H1 (cell line): Measurements from ENCODE around the gene FKBP6. TPM values are rescaled to one million over a fixed set of nuclear protein-coding genes. Genes with fewer than 3 reads are reported as not detected.

Source experiments
- CTCF ChIA-PET: fragments of 300-600 bp; sonication (Branson Sonifier 250); formaldehyde crosslinking; loops from one replicate; lab custom pipeline; 2021; ENCODE audit not compliant: partially characterized antibody; lab: Charles Lee
- POLR2A ChIA-PET: fragments of 300-600 bp; sonication (Branson Sonifier 250); formaldehyde crosslinking; loops from one replicate; lab custom pipeline; 2021; ENCODE audit warnings: inconsistent platforms; ENCODE audit not compliant: partially characterized antibody; lab: Charles Lee
- DNase-seq, 2 experiments: peaks; one replicate each; pipeline versions ENCODE4 v3.0.0 to v3.0.0-alpha.2; 2010 to 2022; ENCODE audit warnings: low spot score in 2 of 2, low read depth in 1 of 2, mixed read lengths in 1 of 2
- FAIRE-seq: peaks from 2 replicates; lab custom pipeline; 2011; peaks lifted over from hg19 to GRCh38; lab: Jason Lieb, UNC
- H2AFZ ChIP-seq: 2 replicates; pipeline ENCODE4 v1.8.1; 2012; ENCODE audit warnings: low read length, inconsistent platforms
- H2AK5ac ChIP-seq: 2 replicates; pipeline ENCODE4 v1.6.1; 2013; ENCODE audit warnings: low read depth, low read length
- H2BK120ac ChIP-seq: replicated peaks from 2 replicates; pipeline ENCODE3; 2013; ENCODE audit warnings: low read depth, low read length, inconsistent platforms
- H2BK12ac ChIP-seq: 2 replicates; pipeline ENCODE4 v1.6.1; 2013; ENCODE audit warnings: low read depth, low read length
- H2BK15ac ChIP-seq: 2 replicates; pipeline ENCODE4 v1.6.1; 2013; ENCODE audit warnings: low read length
- H2BK20ac ChIP-seq: 2 replicates; pipeline ENCODE4 v1.6.1; 2013; ENCODE audit warnings: low read length
- H2BK5ac ChIP-seq: 2 replicates; pipeline ENCODE4 v1.6.1; 2013; ENCODE audit warnings: low read depth, low read length
- H3K14ac ChIP-seq: 2 replicates; pipeline ENCODE4 v1.6.1; 2013; ENCODE audit warnings: inconsistent platforms; ENCODE audit not compliant: insufficient read length
- H3K18ac ChIP-seq: 2 replicates; pipeline ENCODE4 v1.6.1; 2013; ENCODE audit warnings: low read length; ENCODE audit errors: extremely low read depth
- H3K23ac ChIP-seq: 2 replicates; pipeline ENCODE4 v1.6.1; 2013; ENCODE audit warnings: inconsistent platforms; ENCODE audit not compliant: insufficient read length
- H3K23me2 ChIP-seq: 2 replicates; pipeline ENCODE4 v1.6.1; 2013; ENCODE audit warnings: low read depth, low read length
- H3K27ac ChIP-seq: 2 replicates; pipeline ENCODE4 v1.6.1; 2011; ENCODE audit warnings: low read depth, low read length, inconsistent platforms
- H3K27me3 ChIP-seq, 4 experiments: replicated peaks in 1 of 4; 1 replicate in 1 of 4; 2 replicates in 3 of 4; pipeline versions ENCODE4 v1.6.1 to v1.8.1; 2011 to 2013; ENCODE audit warnings: low read length in 3 of 4, mild to moderate bottlenecking in 3 of 4, inconsistent platforms in 2 of 4, mixed read lengths in 2 of 4, moderate library complexity in 1 of 4; ENCODE audit not compliant: control insufficient read depth in 3 of 4, insufficient read depth in 3 of 4; ENCODE audit errors: extremely low read depth in 1 of 4
- H3K36me3 ChIP-seq, 4 experiments: 2 replicates each; pipeline versions ENCODE4 v1.6.1 to v1.8.1; 2011 to 2013; ENCODE audit warnings: mild to moderate bottlenecking in 4 of 4, low read length in 3 of 4, moderate library complexity in 2 of 4, control low read depth in 1 of 4, inconsistent platforms in 1 of 4; ENCODE audit not compliant: insufficient read depth in 4 of 4, control insufficient read depth in 2 of 4
- H3K4ac ChIP-seq: replicated peaks from 2 replicates; pipeline ENCODE3; 2013; ENCODE audit warnings: low read length, low read depth, mixed read lengths, inconsistent platforms; ENCODE audit not compliant: insufficient read length
- H3K4me1 ChIP-seq, 4 experiments: replicated peaks in 1 of 4; 1 replicate in 1 of 4; 2 replicates in 3 of 4; pipeline versions ENCODE4 v1.6.1 to v1.8.1; 2011 to 2013; ENCODE audit warnings: low read length in 3 of 4, inconsistent platforms in 2 of 4, mixed read lengths in 1 of 4; ENCODE audit not compliant: insufficient read depth in 4 of 4, control insufficient read depth in 3 of 4
- H3K4me2 ChIP-seq, 2 experiments: 2 replicates each; pipeline versions ENCODE4 v1.6.1 to v1.8.1; 2011 to 2013; ENCODE audit warnings: low read depth in 2 of 2, low read length in 2 of 2, control low read depth in 1 of 2, inconsistent platforms in 1 of 2, mild to moderate bottlenecking in 1 of 2; ENCODE audit not compliant: insufficient read depth in 1 of 2
- H3K4me3 ChIP-seq, 4 experiments: fragments of 200-600, 300-600 bp in 1 of 4; sonication (generic), shearing (Covaris generic), sonication (Bioruptor Twin) in 1 of 4; 2 replicates each; pipeline versions ENCODE4 v1.5.1 to v1.8.1; 2011 to 2016; ENCODE audit warnings: low read length in 4 of 4, low read depth in 3 of 4, control low read depth in 2 of 4, inconsistent platforms in 2 of 4, mild to moderate bottlenecking in 2 of 4, mixed read lengths in 1 of 4, moderate library complexity in 1 of 4; ENCODE audit not compliant: insufficient read depth in 2 of 4; ENCODE audit errors: extremely low read depth in 1 of 4
- H3K56ac ChIP-seq: replicated peaks from 2 replicates; pipeline ENCODE3; 2013; ENCODE audit warnings: low read depth, mild to moderate bottlenecking, mixed read lengths, low read length, inconsistent platforms; ENCODE audit not compliant: insufficient read length
- H3K79me1 ChIP-seq: 2 replicates; pipeline ENCODE4 v1.6.1; 2013; ENCODE audit warnings: low read depth, low read length, control low read depth
- H3K79me2 ChIP-seq, 2 experiments: 2 replicates each; pipeline versions ENCODE4 v1.6.1 to v1.8.1; 2012 to 2013; ENCODE audit warnings: low read length in 2 of 2, mild to moderate bottlenecking in 2 of 2, inconsistent platforms in 1 of 2; ENCODE audit not compliant: insufficient read depth in 2 of 2, control insufficient read depth in 1 of 2
- H3K9ac ChIP-seq, 4 experiments: replicated peaks in 1 of 4; 1 replicate in 1 of 4; 2 replicates in 3 of 4; pipeline versions ENCODE4 v1.6.1 to v1.8.1; 2011 to 2013; ENCODE audit warnings: low read depth in 3 of 4, low read length in 3 of 4, control low read depth in 2 of 4, mild to moderate bottlenecking in 2 of 4, moderate library complexity in 2 of 4, inconsistent platforms in 1 of 4; ENCODE audit errors: extremely low read depth in 1 of 4
- H3K9me3 ChIP-seq, 2 experiments: 2 replicates each; pipeline versions ENCODE4 v1.6.1 to v1.8.1; 2012 to 2013; ENCODE audit warnings: mild to moderate bottlenecking in 2 of 2, moderate library complexity in 2 of 2, control low read depth in 1 of 2, inconsistent platforms in 1 of 2, low read depth in 1 of 2, low read length in 1 of 2, mixed read lengths in 1 of 2; ENCODE audit not compliant: insufficient read depth in 2 of 2
- H4K20me1 ChIP-seq, 2 experiments: replicated peaks in 1 of 2; 2 replicates each; pipeline versions ENCODE3 to v1.8.1; 2011 to 2013; ENCODE audit warnings: inconsistent platforms in 2 of 2, low read length in 2 of 2, mild to moderate bottlenecking in 1 of 2; ENCODE audit not compliant: insufficient read depth in 2 of 2, control insufficient read depth in 1 of 2
- H4K5ac ChIP-seq: 2 replicates; pipeline ENCODE4 v1.6.1; 2013; ENCODE audit warnings: low read length, low read depth, mixed read lengths, inconsistent platforms; ENCODE audit not compliant: insufficient read length
- H4K8ac ChIP-seq: 2 replicates; pipeline ENCODE4 v1.8.0; 2013; ENCODE audit warnings: mild to moderate bottlenecking, moderate library complexity, low read length, inconsistent platforms; ENCODE audit not compliant: insufficient read depth; ENCODE audit errors: extremely low read depth
- H4K91ac ChIP-seq: replicated peaks from 2 replicates; pipeline ENCODE3; 2013; ENCODE audit warnings: low read length, mixed read lengths, inconsistent platforms; ENCODE audit not compliant: insufficient read length
- RBBP5 ChIP-seq: IDR thresholded peaks from 2 replicates; pipeline ENCODE4 v1.7.1; 2012; ENCODE audit warnings: low read depth, mild to moderate bottlenecking, inconsistent platforms, low read length, moderate library complexity, borderline replicate concordance
- RFX5 ChIP-seq: IDR thresholded peaks from 2 replicates; pipeline ENCODE4 v1.6.1; 2011; ENCODE audit warnings: low read depth, low read length, improper control_type of control experiment, borderline replicate concordance
- SUZ12 ChIP-seq: fragments of 200-600 bp; sonication (generic); IDR thresholded peaks from 2 replicates; pipeline ENCODE4 v1.6.1; 2012; ENCODE audit warnings: mild to moderate bottlenecking, inconsistent platforms, low read length, moderate library complexity, mixed read lengths
- WGBS, 2 experiments: shearing (Covaris generic) in 1 of 2; methylation state at CpG; one replicate each; pipeline versions ENCODE4 v1.1.6 to v1.1.7; 2013 to 2015; ENCODE audit warnings: low lambda C conversion rate in 2 of 2, mixed read lengths in 2 of 2, inconsistent platforms in 1 of 2, low coverage in 1 of 2, missing lambda C conversion rate in 1 of 2; ENCODE audit not compliant: insufficient replicate concordance in 2 of 2, insufficient coverage in 1 of 2, insufficient read length in 1 of 2; ENCODE audit errors: extremely low coverage in 1 of 2, missing lambda C conversion rate in 1 of 2; 5-methylcytosine and 5-hydroxymethylcytosine counted together
- polyA plus RNA-seq, 7 experiments: library from polyadenylated mRNA; depleted of rRNA in 3 of 7; stranded (reverse) in 5 of 7; unstranded in 2 of 7; fragments of >200 nt in 5 of 7; fragments of 200-250 nt in 2 of 7; gene quantifications; 1 replicate in 5 of 7; 2 replicates in 1 of 7; 4 replicates in 1 of 7; pipeline versions ENCODE4 v1.2.1 to v1.2.3, GENCODE V29; 2011 to 2013; ENCODE audit warnings: missing spikeins in 2 of 7, mixed read lengths in 2 of 7
- total RNA-seq: library from RNA; stranded (reverse); fragmentation: NEBNext Ultra II Directional; extraction: Animal tissue kit (Norgen Biotek cat#: 25700); gene quantifications from 2 replicates; pipeline ENCODE4 v1.2.1, GENCODE V29; 2021
- TF ChIP-seq, protein P1 (sequence below), 3 experiments: IDR thresholded peaks; 1 replicate in 2 of 3; 2 replicates in 1 of 3; pipeline versions ENCODE4 v1.5.1 to v1.6.1; 2011; ENCODE audit warnings: low read length in 3 of 3, mild to moderate bottlenecking in 3 of 3, inconsistent platforms in 2 of 3, low read depth in 1 of 3, moderate library complexity in 1 of 3; ENCODE audit not compliant: insufficient read depth in 1 of 3; ENCODE audit errors: control extremely low read depth in 1 of 3

FKBP6 gene
- total and polyA plus RNA-seq, 2 of the 8 experiments (the other 6 are each of a cell fraction or from before 2014, with no cell fraction given) = 0.14 to 0.19 TPM

DNA sequence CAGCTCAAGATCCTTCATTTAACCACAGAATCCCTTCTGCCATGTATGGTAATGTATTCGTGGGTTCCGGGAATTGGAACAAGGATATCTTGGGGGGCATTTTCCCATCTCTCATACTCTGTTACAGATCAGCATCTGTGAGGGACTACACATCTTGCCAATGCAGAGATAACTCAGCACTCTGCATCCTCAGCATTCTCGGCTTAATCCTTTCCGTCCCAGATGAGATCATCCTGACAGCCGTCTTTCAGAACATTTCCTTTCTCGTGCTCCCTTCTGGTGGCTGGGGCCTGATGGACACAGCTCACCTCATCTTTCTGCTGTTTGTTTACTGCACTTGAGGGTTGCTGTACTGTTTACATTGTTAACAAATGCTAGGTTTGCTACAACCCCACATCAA lies 25.3 kb downstream of the FKBP6 start:
- no peak overlapping the region for H3K56ac ChIP-seq
- H2BK15ac ChIP-seq = no peak overlapping the region
- no peak overlapping the region for H2AFZ ChIP-seq
- H3K79me1 ChIP-seq = no peaks in the 10 kb centered on the region
- no peaks in the 10 kb centered on the region for H3K36me3 ChIP-seq
- no peaks in the 10 kb centered on the region for H3K27me3 ChIP-seq
- no peak overlapping the region for H4K91ac ChIP-seq
- 84% methylated on average over 6 of the region's 6 CpGs; no CpG with 5 or more reads in 1 of the 2 experiments for WGBS, 2 experiments
- H2BK12ac ChIP-seq = no peak overlapping the region
- no peaks in the 10 kb centered on the region for H3K23me2 ChIP-seq
- TF ChIP-seq, protein P1, sequence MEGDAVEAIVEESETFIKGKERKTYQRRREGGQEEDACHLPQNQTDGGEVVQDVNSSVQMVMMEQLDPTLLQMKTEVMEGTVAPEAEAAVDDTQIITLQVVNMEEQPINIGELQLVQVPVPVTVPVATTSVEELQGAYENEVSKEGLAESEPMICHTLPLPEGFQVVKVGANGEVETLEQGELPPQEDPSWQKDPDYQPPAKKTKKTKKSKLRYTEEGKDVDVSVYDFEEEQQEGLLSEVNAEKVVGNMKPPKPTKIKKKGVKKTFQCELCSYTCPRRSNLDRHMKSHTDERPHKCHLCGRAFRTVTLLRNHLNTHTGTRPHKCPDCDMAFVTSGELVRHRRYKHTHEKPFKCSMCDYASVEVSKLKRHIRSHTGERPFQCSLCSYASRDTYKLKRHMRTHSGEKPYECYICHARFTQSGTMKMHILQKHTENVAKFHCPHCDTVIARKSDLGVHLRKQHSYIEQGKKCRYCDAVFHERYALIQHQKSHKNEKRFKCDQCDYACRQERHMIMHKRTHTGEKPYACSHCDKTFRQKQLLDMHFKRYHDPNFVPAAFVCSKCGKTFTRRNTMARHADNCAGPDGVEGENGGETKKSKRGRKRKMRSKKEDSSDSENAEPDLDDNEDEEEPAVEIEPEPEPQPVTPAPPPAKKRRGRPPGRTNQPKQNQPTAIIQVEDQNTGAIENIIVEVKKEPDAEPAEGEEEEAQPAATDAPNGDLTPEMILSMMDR (IDR thresholded peaks at IDR 0.05; ENCODE audit: control extremely low read depth in 1 of 3, insufficient read depth in 1 of 3, low read depth in 1 of 3, low read length in 3 of 3) = no peak
- no peak for TF ChIP-seq RFX5
- TF ChIP-seq SUZ12 = no peak
- no peak for TF ChIP-seq RBBP5
- no peak overlapping the region for H2BK5ac ChIP-seq
- no peak overlapping the region for H2BK120ac ChIP-seq
- no peak overlapping the region for H3K4ac ChIP-seq
- H2BK20ac ChIP-seq = no peak overlapping the region
- no peaks in the 10 kb centered on the region for H4K20me1 ChIP-seq
- H4K5ac ChIP-seq = no peak overlapping the region
- FAIRE-seq (no peak), DNase-seq (no peak)
- no peaks in the 10 kb centered on the region for H3K79me2 ChIP-seq
- no peak overlapping the region for H3K4me3 ChIP-seq
- H4K8ac ChIP-seq = no peak overlapping the region
- no peak overlapping the region for H3K4me2 ChIP-seq
- no peaks in the 10 kb centered on the region for H3K9me3 ChIP-seq
- H3K9ac ChIP-seq = no peak overlapping the region
- no peak overlapping the region for H3K18ac ChIP-seq
- H3K14ac ChIP-seq = no peak overlapping the region
- no peak overlapping the region for H3K23ac ChIP-seq
- ChIA-PET CTCF (interaction anchor here (1.6 to 3.7 kb wide), 2 partner anchors 11 to 12 kb away, joined by 5 to 22 read pairs; no protein-coding TSS in a partner anchor), POLR2A (interaction anchor here (1.4 kb wide), 1 partner anchor 10 kb away, joined by 4 read pairs; no protein-coding TSS in a partner anchor)
- H3K4me1 ChIP-seq = peaks cover 0 to 11% (median 0%) of the 10 kb centered on the region in 4 experiments; a peak in 3 of 7 replicates
- no peak overlapping the region for H3K27ac ChIP-seq
- H2AK5ac ChIP-seq = no peak overlapping the region
